ENCODE data around the gene NANOS3.
"Not testable (repeated sequence)": the region's sequence is repeated elsewhere in the genome, so short reads cannot be mapped to it uniquely, and the experiment has no call there.

Gene NANOS3

DNA sequence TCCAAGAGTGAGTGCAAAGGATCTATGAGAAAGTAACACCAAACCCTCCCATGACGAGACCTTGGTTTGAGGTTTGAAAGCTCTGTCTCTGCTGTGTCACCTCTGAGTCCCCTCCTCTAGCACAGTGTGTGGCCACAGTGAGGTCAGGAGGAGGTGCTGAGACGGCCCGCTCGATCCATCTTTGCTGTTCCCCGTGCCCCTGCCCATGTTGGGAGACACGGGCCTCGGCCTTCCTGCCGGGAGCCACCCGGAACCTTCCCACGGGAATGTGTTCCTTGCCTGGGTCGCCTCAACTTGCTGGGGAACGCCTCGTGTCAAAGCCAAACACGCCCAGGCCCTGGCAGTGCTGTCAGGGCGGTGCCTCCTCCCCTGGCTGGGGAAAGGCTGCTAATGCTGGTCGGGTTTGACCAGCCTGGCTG lies 10.1 kb downstream of the NANOS3 start:
- DNase-seq = no peak

DNA sequence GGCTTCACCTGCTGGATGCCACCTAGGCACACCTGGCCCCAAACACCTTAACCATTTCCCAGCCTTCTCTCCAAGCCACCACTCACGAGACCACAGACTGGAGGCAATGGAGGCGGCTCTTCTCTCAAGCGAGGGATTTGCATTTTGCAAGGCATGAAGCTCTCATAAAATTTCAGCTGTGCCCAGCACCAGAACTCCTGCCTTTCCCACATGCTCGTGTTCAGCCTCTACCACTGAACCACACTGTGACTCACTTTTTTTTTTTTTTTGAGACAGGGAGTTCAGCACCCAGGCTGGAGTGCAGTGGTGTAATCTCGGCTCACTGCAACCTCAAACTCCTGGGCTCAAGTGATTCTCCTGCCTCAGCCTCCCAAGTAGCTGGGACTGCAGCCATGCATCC lies 10.6 kb downstream of the NANOS3 start:
- DNase-seq = no peak

GRCh38 chr19:13888281-13888680 lies 11.3 kb downstream of the NANOS3 start:
- DNase-seq = no peak

DNA sequence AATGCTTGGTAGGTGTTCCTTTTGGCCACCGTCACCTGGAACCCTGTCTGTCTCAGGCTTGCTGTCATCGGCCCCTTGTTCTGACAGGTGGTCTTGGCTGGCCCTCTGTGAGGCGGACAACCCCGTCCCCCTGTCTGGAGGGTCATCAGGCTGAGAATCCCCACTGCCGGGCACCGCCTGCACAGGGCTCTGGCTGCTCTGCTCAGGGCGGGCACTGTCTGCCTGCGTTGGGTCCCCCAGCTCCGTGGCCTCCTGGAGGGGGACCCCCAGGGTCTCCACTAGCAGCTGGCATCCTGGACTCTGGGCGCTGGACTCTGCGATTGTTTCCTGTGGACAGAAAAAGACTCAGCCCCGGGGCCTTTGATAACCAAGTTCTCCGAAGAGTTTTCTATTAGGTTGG lies 13.2 kb downstream of the NANOS3 start:
- no peak for DNase-seq

GRCh38 chr19:13892870-13893269 lies 15.9 kb downstream of the NANOS3 start:
- no peak for DNase-seq

DNA sequence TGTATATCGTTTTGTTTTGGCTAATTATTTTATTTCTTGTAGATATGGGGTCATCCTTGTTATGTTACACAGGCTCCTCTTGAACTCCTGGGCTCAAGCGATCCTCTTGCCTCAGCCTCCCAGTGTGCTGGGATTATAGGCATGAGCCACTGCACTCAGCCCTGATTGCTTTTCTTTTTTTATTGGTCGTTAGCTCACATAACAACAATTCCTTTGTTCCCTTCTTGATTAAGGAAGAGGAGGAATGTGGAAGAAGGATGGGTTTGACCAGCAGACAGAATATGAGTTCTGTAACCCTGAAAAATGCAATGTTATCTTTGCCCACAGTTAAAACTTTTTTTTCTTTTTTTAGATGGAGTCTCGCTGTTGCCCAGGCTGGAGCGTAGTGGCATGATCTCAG lies 17.6 kb downstream of the NANOS3 start:
- no peak for DNase-seq

GRCh38 chr19:13896227-13896626 lies 19.3 kb downstream of the NANOS3 start:
- no peak for DNase-seq

DNA sequence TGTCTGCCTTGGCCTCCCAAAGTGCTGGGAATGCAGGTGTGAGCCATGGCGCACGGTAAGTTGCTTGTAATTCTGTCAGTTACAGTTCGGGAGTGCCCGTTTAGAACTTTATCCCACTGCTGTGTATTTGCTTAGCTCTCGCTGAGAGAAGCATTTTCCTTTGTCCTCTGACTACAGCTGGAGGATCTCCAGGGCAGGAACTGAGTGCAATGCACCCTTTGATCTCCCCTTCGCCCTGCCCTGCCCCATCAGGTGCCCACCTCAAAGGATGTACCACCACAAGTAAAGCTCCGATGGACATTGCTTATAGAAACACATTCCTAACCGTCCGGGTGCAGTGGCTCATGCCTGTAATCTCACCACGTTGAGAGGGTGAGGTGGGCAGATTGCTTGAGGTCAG lies 22.5 kb downstream of the NANOS3 start:
- DNase-seq = no peak

DNA sequence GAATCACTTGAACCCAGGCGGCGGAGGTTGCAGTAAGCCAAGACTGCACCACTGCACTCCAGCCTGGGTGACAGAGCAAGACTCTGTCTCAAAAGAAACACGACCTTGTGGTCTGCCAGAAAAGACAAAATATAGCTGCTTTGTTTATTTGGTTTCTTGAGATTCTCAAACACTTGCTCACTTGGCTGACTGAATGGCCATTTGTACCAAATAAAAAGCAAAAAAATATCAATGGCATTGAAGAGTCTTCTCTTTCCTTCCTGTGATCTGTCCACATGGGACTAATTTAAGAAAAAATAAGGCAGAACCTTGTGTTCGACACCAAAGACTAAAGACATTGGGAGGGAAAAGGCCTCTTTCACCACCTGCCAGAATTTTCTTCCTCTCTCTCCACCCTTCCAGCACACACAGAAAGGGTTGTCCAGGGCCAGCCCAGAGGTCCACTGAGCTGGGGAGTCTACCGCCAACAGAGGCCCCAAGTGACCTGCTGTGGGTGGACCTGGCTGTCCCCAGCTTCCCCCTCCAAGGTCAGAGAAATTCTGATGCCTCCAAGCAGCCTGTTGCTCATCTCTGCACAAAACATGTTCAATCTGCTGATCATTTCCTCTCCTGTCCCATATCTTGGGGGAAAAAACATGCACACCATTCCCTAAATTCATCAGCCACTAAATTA lies 23.1 kb downstream of the NANOS3 start:
- no peak for DNase-seq

GRCh38 chr19:13902993-13903555 lies 26.1 kb downstream of the NANOS3 start:
- no peak for DNase-seq

GRCh38 chr19:13905634-13906520 lies 28.9 kb downstream of the NANOS3 start, which contains the start of the genes BRME1 and CC2D1A:
Gene BRME1 (minus strand): TSS chr19:13906117. CDS start chr19:13904892, 1,225 bp downstream.
Gene CC2D1A (plus strand): TSS chr19:13906201. CDS start chr19:13906442, 241 bp downstream.
- peak; percentile 89 for DNase-seq

DNA sequence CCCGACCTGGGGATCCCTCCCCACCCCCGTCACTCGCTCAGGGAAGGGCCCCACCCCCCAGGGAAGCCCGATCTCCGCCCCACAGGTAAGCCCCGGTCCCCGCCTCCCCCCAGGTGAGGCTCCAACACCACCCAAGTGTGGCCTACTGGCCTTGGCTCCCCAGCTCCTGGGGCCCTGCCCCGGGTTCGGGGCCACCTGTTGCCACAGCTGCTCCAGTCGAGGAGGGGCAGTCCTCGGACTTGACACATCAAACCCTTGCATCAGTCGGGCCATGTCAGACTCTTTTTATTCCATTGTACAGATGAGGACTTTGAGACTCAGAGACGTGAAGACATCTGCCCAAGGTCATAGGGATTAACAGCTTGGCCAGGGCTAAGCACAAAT lies 29.6 kb downstream of the NANOS3 start:
- DNase-seq = no peak

DNA sequence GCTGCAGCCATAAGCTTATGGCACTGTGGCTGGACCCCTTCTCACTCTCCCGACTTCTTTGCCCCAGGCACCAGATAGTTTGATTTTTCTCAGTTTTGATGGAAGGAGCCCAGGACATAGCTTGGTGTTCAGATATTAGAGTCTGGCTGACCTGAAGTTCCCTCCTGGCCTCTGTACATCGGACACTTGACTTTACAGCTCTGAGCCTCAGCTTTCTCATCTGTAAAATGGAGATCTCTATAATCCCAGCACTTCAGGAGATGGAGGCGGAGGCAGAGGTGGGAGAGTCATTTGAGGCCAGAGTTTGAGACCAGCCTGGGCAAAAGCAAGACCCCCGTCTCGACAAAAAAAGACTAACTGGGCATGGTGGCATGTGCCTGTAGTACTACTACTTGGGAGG lies 30.0 kb downstream of the NANOS3 start:
- no peak for DNase-seq

- DNase-seq = no peak
Observed at GRCh38 chr19:13908674-13909073, 31.7 kb downstream of the NANOS3 start.

DNA sequence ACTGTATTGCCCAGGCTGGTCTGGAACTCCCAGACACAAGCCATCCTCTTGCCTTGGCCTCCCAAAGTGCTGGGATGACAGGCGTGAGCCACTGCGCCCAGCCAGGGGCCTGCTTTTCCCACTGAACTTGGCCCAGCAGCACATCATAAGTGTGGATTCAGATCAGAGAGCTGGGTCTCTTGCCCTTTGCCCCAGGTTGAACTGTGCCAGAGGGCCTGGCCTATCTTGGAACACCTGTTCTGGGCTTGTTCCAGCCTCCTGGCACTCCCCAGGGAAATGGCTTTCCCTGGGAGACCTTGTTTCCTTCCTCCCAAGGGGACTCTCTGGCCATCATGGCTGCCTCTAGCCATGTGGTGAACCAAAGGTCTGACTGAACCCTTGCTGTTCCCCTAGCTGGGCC lies 32.5 kb downstream of the NANOS3 start:
- DNase-seq = no peak

- DNase-seq = no peak
Observed at GRCh38 chr19:13913352-13913751, 36.4 kb downstream of the NANOS3 start.

- no peak for DNase-seq
Observed at GRCh38 chr19:13914777-13915176, 37.8 kb downstream of the NANOS3 start.

- DNase-seq = no peak
Observed at GRCh38 chr19:13917888-13918406, 41.0 kb downstream of the NANOS3 start.

GRCh38 chr19:13918726-13919411 lies 41.9 kb downstream of the NANOS3 start:
- DNase-seq = no peak

DNA sequence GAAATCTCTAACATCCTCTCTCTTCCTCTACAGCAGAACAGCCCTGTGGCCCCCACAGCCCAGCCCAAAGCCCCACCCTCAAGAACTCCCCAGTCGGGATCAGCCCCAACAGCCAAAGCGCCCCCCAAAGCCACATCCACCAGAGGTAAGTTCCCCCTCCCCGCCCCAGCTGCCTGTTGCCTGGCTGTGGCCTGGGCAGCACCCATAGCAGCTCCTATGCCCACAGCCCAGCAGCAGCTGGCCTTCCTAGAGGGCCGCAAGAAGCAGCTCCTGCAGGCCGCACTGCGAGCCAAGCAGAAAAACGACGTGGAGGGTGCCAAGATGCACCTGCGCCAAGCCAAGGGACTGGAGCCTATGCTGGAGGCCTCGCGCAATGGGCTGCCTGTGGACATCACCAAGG lies 43.6 kb downstream of the NANOS3 start:
- no peak for DNase-seq

DNA sequence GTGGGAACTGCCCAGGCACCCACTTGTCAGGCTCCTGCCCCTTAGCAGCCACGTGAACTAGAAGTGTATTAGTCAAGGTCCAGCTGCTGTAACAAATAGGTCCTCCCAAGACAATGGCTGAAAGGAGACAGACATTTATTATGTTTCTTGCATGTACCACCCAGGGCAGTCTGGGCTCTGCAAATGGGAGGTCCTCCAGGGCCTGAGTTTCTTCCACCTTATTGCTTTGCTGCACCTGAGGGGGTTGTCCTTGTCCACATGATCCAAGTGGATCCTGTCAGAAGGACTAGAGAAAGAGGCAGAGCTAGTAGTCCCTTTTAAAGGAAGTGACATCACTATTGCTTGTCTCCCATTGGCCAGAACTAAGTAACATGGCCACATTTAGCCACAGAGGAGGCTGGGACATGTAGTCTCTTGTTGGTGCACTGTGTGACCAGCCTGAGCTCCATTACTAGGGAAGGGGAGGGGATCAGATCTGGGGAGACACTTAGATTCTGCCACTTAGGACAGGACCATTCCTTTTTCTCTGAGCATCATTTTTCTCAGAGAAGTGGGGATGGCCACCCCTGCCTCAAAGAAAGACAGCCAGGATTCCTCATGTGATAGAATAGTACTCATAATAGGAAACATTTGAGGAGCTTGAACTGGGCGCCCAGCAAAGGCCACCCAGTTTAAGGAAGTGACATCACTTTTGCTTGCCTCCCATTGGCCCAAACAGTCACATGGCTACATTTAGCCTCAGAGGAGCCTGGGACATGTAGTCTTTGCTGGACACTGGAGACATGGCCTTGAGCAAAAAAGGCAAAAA lies 44.2 kb downstream of the NANOS3 start:
- DNase-seq = no peak

DNA sequence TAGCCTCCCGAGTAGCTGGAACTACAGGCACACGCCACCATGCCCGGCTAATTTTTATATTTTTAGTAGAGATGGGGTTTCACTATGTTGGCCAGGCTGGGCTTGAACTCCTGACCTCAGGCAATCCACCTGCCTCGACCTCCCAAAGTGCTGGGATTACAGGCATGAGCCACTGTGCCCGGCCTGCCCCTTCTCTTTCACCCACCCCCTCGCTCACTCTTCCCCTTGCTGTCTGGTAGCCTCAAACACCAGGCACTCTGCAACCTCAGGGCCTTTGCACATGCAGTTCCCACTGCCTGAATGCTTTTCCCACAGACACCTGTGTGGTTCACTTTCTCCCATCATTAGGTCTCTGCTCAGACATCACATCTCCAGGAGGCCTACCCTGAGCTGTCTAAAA lies 45.2 kb downstream of the NANOS3 start:
- not testable (repeated sequence) for DNase-seq

All from NCI-H1436 (cell line).